ENCODE data around the gene RUNDC1.
"Not testable (repeated sequence)": the region's sequence is repeated elsewhere in the genome, so short reads cannot be mapped to it uniquely, and the experiment has no call there.

The RUNDC1 gene

DNA sequence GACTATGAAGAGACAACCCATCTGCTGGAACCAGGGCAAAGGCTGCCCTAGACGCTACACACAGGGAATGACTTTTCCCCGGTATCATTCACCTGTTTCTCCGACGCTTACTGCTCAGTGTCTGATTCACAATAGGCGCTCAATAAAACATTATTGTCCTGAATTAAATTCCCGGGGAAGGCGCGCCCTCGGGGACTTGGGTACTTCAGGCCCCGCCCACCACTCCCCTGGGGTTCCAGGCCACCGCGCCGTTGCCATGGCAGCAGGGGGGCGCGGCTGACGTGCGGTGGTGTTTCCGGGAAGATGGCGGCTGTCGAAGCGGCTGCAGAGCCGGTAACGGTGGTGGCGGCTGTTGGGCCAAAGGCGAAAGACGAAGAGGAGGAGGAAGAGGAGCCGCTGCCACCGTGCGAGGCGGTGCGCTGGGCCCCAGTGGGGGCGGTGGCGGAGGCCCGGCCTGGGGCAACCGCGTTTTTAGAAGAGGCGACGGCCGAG lies at the start of gene RUNDC1:
Gene RUNDC1 (plus strand): TSS at position 292 of the 492 bp plus-strand sequence. CDS start 12 bp downstream, at position 304.
- DNase-seq: peak; percentile 60

DNA sequence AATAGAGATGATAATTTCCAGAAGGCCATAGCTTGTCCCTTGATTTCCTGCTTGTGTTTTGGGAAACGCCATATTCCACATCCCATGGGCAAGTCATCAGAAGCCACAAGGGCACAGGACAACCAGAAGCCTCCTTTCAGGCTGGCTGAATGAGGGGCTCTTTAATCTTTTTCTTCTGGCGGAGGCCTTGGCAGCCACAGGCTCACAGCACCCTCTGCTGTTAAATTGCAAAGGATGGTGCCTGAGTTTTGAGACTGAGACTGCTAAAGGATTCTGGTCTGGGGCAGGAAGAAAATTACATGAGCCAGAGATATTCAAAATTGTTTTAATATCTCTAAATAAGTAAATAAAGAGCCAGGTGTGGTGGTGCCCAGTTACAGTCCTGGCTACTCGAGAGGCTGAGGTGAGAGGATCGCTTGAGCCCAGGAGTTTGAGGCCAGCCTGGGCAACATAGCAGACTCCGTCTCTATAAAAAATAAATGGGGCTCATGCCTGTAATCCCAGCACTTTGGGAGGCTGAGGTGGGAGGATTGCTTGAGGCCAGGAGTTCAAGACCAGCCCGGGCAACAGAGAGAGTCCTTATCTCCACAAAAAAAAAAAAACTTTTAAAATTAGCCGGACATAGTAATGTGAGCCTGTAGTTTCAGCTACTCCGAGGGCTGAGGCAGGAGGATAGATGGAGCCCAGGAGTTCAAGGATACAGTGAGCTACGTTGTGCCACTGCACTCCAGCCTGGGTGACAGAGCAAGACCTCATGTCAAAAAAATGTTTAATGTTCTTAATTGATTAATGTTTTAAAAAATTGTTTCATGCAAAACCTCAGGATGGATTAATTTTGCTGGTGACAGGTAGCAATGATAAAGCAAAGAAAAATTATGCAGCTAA lies 42.4 kb upstream of the RUNDC1 start:
- DNase-seq: peak; percentile 6

GRCh38 chr17:42944211-42944610 lies 36.2 kb upstream of the RUNDC1 start:
- DNase-seq: no peak

DNA sequence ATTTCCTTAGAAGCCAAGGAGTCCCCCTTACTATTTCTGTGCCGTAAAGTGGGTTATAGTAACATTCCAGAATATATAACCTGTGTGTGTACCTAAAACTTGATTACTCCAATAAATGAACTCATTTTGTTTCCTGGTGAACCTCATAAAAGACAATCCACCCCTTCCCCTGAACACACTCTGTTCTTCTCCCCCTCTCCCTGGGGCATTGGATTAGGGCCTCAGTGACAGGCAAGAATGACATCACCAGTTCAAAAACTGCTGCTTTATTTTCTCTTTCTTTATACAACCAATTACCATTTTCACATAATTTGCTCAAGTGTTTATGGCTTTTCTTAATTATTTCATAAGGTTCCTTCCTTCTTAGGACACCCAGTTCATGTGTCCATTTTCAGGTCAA lies 33.6 kb upstream of the RUNDC1 start:
- DNase-seq: no peak

GRCh38 chr17:42950044-42950783 lies 30.2 kb upstream of the RUNDC1 start:
- DNase-seq: no peak

DNA sequence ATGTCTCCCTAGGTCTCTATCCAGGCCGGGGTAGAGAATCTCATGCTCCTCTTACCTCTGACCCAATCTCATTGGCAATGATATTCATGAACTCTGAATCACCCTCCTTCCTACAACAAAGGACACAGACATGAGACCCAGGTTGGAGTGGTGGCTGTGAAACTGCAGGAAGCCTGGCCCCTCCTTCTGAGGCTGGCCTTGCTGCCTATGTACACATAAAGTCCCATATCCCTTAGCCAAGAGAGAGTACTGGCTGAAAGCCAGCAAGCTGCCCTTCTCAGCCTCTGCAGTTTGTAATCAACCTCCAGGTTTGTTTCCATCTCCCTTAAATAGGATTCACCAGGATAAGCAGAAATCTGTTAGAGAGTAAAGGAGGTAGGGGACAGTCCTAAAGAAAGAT lies 26.7 kb upstream of the RUNDC1 start:
- no peak for DNase-seq

DNA sequence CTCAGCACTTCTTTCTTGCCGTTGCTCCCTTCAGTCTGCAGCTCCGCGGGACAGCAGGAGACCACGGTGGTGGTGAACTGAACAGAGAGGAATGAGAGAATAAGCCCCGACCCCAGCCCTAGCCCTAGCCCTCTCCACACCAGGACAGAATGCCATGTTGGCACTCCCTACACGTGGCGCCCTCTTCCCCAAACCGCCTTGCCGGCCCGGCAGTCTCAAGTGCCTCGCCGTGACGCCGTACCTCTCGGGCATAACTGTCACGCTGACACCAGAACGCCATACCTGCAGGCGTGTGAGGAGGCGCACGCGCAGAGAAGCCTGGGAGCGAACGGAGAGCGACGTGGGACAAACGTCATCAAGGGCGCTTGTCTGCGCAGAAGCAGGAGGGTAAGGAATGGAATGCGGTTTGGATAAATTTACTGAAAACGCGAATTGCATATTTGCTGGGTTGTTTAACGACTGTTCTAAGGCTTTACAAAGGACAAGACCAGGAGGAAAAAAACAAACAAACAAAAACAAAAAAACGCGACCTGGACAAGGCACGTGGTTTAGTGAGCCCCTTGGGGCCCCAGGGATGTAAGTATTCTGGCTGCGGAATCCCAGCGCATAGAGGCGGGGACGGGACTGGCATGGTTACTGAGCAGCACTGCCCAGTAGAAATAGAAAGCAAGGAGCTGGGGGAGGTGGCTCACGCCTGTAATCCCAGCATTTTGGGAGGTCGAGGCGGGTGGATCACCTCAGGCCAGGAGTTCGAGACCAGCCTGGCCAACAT lies 16.0 kb upstream of the RUNDC1 start, which contains the start of gene AARSD1:
Gene AARSD1 (minus strand): TSS at position 294 of the 772 bp plus-strand sequence. CDS start 14 bp downstream, at position 280.
- peak; percentile 62 for DNase-seq

- no peak for DNase-seq
Measured at GRCh38 chr17:42967925-42968324, 12.4 kb upstream of the RUNDC1 start.

DNA sequence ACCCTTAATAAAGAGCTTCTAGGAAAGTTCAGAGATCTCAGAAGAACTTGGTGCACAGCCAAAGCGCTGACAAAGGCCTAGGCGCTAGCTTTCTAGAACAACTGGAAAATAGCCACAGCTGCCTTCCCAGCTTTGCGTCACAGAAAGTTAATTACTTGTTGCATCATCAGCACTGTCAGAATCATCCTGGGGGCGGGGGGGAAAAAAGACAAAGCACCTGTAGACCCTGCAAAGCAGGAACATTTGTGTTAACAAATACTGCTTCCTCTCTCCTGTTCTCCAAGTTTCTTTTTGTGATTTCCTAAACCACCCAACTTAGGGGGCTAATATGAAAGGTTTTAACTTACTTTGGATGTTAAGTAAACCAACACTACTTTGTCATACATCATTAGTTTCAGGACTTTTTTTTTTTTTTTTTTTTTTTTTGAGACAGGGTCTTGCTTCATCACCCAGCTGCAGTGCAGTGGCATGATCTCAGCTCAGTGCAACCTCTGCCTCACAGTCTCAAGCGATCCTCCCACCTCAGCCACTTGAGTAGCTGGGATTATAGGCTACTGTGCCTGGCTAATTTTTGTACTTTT lies 11.3 kb upstream of the RUNDC1 start:
- DNase-seq: no peak

DNA sequence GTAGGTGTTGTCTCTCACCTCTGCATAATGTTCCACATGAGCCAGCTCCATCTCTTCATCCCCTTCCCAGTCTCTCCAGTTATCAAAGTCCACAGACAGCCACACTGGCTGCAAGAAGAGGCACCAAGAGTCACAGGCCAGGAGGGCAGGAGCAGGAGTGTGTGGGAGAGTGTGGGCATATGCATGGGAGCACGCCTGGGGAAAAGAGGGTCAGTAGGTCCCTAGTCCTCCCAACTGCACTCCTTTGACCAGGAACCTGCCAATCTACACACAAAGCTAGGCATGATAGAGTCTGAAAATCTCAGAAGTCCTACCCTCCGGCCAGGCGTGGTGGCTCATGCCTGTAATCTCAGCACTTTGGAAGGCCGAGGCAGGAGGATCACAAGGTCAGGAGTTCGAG lies 8.8 kb upstream of the RUNDC1 start:
- no peak for DNase-seq

DNA sequence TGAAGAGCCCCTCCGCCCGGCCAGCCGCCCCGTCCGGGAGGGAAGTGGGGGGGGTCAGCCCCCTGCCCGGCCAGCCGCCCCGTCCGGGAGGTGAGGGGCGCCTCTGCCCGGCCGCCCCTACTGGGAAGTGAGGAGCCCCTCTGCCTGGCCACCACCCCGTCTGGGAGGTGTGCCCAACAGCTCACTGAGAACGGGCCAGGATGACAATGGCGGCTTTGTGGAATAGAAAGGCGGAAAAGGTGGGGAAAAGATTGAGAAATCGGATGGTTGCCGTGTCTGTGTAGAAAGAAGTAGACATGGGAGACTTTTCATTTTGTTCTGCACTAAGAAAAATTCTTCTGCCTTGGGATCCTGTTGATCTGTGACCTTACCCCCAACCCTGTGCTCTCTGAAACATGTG lies 7.0 kb upstream of the RUNDC1 start:
- DNase-seq: not testable (repeated sequence)

GRCh38 chr17:42975265-42975664 lies 5.1 kb upstream of the RUNDC1 start:
- no peak for DNase-seq

DNA sequence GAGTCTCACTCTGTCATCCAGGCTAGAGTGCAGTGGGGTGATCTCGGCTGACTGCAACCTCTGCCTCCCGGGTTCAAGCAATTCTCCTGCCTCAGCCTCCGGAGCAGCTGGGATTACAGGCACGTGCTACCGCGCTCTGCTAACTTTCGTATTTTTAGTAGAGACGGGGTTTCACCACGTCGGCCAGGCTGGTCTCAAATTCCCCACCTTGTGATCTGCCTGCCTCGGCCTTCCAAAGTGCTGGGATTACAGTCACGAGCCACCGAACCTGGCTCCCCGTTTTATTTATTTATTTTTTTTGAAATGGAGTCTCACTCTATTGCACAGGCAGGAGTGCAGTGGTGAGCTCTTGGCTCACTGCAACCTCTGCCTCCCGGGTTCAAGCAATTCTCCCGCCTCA lies 4.7 kb upstream of the RUNDC1 start:
- not testable (repeated sequence) for DNase-seq

DNA sequence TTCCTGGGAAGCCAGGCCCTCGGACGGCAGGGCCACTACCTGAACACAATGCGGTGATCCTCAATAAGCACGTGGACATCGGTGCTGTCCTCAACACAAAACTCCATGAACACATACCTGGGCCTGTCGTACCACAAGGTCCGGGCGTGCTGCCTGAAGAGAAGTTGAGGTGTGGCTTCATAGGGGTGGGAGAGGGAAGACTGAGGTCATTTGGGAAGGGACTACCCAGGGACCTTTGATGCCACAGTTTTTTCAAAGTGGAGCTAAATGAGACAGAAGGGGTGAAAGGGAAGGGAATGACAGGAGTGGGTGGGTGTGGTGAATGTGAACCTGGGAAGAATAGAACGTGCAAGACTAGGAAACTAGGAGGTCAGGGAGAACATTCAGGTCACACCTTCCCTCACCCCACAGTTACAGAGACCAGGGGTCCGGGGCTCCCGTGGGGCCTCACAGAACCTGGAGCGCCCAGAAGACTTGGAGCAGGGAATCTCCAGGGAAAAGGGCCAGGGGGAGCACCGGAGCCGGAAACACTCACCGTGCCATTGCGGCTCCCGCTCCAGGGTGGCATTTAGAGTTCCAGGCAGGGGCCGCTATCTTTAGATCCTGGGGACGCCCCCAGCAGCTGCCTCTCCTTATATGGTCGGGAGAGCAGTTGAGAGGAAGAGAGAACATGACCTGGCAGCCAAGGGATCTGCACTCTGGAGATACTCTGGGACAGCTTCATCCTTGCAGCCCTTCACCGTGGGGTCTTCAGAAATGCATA lies 673 bp upstream of the RUNDC1 start, which contains the start of gene PTGES3L:
Gene PTGES3L (minus strand): TSS at position 570 of the 763 bp plus-strand sequence. CDS start 27 bp downstream, at position 543.
- DNase-seq: no peak

DNA sequence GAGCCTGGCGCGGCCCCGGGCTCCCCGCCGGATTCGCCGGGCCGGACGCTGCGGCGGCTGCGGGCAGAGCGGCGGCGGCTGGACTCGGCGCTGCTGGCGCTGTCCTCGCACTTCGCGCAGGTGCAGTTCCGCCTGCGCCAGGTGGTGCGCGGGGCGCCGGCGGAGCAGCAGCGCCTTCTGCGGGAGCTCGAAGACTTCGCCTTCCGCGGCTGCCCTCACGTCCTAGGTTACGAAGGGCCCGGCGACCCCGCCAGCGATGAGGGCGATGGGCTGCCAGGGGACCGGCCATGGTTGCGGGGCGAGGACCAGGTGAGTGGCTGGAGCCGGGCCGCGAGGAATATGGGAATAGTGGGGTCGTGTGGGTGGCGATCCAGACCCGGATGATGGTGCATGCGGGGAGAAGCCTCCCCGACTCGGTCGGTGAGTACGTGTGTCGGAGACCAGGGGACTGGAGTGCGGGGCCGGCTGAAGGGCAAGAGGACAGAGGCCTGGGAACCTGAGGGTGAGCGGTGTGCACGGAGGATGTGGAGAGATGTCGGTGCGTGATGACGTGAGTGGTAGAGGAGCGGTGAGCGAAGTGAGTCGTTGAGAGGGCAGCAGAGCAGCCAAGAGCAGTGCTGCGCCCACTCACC lies 517 bp downstream of the RUNDC1 start:
- DNase-seq: no peak

- DNase-seq: no peak
Measured at GRCh38 chr17:42982266-42982665, 1.9 kb downstream of the RUNDC1 start.

GRCh38 chr17:42985225-42985624 lies 4.9 kb downstream of the RUNDC1 start:
- no peak for DNase-seq

GRCh38 chr17:42989141-42989540 lies 8.8 kb downstream of the RUNDC1 start:
- no peak for DNase-seq

- no peak for DNase-seq
Measured at GRCh38 chr17:42989726-42990652, 9.6 kb downstream of the RUNDC1 start.

- DNase-seq: no peak
Measured at GRCh38 chr17:42991471-42991870, 11.1 kb downstream of the RUNDC1 start.
